ENCODE data around the gene NDUFC1.
"Not testable (repeated sequence)": the region's sequence is repeated elsewhere in the genome, so short reads cannot be mapped to it uniquely, and the experiment has no call there.

NDUFC1 gene

DNA sequence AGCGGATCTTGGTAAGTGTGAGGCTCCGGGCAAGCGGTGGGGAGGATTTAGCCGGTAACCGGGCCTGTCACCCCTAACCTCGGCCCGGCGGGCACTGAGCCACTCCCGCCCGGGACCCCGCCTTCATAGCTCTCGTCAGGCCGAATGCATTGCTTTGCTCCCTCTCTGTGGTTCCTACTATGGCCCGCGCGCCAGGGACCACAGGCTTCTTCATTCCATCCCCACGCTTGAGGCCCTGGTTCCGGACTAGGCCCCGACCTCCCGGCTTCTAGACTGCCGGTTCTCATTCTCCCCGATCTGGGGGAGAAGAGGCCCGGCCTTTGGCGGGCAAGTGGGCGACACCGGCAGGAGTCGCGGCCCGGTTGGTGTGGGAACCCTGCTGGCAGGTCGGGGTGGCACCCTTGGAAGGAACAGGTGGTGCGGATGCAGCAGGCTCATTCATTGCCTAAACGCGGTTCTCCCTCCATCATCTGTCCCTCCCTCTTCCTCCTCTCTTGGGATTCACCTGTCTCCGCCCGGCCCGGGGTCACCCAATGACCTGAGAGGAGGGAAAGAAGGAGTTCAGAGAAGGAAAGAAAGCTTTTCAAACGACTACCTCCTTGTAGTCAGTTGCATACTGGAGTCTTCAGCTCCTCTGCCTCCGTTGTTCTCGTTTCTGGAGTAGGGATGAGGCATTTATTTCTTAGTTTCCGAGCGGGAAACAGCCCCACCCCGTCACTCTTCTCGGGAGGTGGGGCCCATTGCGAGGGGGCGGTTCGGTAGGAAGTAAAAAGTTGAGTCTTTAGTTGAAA is at the start of gene NDUFC1:
Gene NDUFC1 (minus strand): TSS at position 657 of the 791 bp plus-strand sequence. CDS start 6,679 bp downstream, outside the sequence.
- peak; percentile 61 for DNase-seq

GRCh38 chr4:139337612-139338011 is 35.3 kb upstream of the NDUFC1 start:
- DNase-seq, result no peak

DNA sequence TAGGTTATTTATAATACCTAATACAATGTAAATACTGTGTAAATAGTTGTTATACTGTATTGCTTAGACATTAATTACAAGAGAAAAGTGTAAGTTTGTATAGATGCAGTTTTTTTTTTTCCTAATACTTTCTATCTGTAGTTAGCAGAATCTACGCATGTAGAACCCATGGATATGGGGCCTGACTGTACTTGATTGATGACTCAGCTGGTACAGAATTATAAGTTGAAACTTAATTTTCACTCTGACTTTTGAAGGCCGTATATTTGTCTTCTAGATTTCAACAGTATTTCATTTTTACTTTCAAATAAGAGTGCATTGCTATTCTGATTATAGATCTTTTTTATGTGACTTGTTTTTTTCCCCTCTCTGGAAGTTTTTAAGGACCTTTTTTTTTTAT is 30.8 kb upstream of the NDUFC1 start:
- no peak for DNase-seq

DNA sequence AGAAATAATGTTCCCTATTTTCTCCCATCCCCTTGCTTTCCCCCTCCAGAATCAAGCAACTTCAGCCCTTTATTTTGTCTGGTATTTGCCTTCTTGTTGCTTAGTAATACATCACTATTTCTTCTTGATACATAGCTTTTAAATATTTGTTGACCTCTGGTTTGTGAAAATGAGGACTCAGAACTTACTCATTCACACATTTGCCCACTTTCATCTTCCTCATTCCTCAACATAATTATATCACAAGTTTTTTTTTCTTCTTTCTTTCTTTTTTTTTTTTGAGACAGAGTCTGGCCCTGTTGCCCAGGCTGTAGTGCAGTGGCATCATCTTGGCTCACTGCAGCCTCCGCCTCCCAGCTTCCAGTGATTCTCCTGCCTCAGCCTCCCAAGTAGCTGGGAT is 28.9 kb upstream of the NDUFC1 start:
- DNase-seq, result peak; percentile 20

- DNase-seq, result no peak
Observed at GRCh38 chr4:139330283-139330682, 28.0 kb upstream of the NDUFC1 start.

- no peak for DNase-seq
Observed at GRCh38 chr4:139329665-139330200, 27.5 kb upstream of the NDUFC1 start.

DNA sequence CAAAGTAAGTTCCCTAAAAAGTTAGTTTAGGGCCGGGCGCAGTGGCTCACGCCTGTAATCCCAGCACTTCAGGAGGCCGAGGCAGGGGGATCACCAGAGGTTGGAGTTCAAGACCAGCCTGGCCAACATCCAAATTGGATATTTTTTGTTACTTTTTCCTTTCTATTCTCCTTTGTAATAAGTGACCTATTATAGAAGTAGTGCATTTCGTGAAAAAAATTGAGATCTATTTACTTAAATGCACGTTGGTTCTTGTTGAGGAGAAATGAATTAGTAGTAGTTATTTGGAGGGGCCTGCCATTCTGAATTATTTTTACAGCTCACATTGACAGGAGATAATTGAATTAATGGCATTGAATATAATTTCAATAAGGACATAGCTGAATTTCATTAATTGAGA is 22.3 kb upstream of the NDUFC1 start:
- DNase-seq, result no peak

DNA sequence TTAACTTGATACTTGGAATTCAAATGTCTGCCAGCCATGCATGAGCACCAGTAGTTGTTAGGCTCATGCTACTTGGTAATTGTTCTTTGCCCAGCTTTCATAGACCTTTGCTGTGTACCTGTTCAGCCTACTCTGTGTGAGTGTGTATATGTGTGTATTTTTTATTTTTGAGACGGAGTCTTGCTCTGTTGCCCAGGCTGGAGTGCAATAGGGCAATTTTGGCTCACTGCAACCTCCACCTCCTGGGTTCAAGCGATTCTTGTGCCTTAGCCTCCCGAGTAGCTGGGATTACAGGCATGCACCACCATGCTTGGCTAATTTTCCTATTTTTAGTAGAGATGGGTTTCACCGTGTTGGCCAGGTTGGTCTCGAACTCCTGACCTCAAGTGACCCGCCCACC is 20.3 kb upstream of the NDUFC1 start:
- DNase-seq, result not testable (repeated sequence)

DNA sequence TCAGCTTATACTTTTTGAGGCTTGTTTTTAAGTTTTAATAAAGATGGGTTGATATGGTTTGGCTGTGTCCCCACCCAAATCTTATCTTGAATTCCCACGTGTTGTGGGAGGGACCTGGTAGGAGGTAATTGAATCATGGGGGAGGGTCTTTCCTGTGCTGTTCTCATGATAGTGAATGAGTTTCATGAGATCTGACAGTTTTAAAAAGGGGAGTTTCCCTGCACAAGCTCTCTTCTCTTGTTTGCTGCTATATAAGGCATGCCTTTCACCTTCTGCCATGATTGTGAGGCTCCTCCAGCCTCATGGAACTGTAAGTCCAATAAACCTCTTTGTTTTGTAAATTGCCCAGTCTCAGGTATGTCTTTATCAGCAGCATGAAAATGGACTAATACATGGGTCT is 19.8 kb upstream of the NDUFC1 start:
- DNase-seq, result not testable (repeated sequence)

- no peak for DNase-seq
Observed at GRCh38 chr4:139319571-139319970, 17.3 kb upstream of the NDUFC1 start.

- no peak for DNase-seq
Observed at GRCh38 chr4:139317635-139318034, 15.4 kb upstream of the NDUFC1 start.

GRCh38 chr4:139316733-139317132 is 14.5 kb upstream of the NDUFC1 start:
- DNase-seq, result no peak

DNA sequence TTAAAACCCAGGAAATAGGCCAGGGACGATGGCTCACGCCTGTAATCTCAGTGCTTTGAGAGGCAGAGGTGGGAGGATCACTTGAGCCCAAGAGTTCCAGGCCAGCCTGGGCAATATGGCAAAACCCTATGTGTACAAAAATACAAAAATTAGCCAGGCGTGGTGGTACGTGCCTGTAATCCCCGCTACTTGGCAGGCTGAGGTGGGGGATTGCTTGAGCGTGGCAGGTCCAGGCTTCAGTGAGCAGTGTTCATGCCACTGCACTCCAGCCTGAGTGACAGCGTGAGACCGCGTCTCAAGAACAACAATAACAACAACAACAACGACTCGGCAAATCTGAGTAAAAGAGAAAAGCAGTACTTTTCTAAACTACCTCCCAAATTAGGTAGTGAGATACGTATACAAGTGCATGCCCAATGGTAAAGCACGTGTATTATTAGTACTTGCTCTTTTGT is 13.0 kb upstream of the NDUFC1 start:
- DNase-seq, result no peak

GRCh38 chr4:139314047-139314800 is 11.9 kb upstream of the NDUFC1 start:
- DNase-seq, result no peak

GRCh38 chr4:139313414-139313813 is 11.1 kb upstream of the NDUFC1 start:
- DNase-seq, result not testable (repeated sequence)

DNA sequence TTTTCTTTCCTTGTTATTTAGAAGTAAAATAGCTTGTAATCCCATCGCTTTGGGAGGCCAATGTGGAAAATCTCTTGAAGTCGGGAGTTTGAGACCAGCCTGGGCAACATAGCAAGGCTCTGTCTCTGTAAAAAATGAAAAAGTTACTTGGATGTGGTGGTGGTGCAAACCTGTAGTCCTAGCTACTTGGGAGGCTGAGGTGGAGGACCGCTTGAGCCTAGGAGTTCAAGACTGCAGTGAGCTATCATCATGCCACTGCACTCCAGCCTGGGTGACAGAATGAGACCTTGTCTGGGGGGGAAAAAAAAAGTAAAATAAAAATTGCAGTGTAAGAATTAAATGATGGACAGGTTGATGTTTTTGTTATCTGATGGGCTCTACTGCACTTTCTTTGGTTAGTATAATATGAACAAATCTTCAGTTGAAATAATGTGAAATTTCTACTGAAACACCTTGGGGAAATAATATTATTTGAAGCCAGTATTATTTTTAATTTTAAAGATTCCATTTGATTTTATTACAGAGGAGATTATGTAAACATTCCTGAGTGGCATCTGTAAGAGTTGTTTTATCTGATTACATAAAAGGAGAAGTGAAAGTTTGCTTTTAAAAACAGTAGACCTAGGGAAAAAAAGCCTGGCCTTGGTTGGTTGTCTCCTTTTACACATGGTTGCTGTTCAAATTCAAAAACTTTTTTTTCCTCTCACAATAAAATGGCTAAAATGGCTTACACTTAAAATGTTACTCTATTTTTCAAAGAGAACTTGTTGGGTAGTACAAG is 10.5 kb upstream of the NDUFC1 start:
- DNase-seq, result no peak

- no peak for DNase-seq
Observed at GRCh38 chr4:139311909-139312308, 9.6 kb upstream of the NDUFC1 start.

GRCh38 chr4:139304920-139305319 is 2.6 kb upstream of the NDUFC1 start:
- no peak for DNase-seq

DNA sequence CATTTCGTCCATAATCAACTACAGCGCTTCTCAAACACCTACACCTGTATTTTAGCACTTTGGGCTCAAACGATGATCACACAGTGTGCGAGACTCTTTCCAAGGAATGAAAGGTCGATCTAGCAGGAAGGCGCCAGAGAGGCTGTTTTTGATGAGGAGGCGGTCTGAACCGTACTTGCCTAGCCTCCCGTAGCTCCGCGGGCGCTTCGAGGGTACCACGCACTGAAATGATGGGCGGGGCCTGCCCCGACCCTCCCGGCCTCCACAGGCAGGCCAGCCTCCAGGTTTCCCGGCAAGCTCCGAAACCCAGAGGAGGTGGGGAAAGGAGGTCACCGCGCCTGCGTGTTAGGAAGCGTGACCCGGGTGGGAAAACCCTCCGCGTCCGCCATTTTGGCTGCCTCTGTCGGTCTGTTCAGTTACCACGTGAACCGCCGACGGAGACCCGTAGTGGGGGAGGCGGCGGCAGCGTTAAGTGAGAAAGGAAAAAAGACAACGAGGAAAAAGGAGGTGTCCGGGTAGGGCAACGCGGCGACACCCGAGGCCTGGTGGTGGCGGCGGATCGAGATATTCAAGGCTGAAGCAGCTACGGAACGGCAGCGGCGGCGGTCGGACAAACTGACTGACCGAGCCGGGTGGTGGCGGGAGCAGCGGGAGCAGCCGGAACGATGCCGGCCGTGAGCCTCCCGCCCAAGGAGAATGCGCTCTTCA is 1.0 kb downstream of the NDUFC1 start, which contains the start of gene NAA15:
Gene NAA15 (plus strand): TSS at position 393 of the 708 bp plus-strand sequence. CDS start 273 bp downstream, at position 666.
- DNase-seq, result peak; percentile 98

GRCh38 chr4:139300431-139301112 is 1.7 kb downstream of the NDUFC1 start:
- peak; percentile 70 for DNase-seq

GRCh38 chr4:139299536-139299935 is 2.7 kb downstream of the NDUFC1 start:
- peak; percentile 34 for DNase-seq

DNA sequence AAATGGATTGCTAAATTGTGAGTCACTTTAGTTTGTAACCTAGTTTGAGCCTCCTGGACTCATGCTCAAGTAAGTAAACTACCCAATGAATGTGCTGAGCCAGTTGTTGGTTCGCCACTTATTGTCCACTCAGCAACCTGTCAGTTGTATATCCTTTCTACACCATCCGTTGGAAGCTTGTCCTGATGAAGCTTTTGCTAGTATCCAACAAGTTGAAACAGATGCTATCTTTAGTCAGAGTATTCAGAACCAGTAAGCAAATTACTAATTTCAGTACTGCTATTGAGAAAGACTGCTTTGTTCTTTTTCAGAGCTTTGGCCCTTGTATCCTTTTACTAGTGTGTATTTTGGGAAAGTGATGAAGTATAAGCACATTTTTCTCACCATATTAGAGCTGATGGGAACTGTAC is 5.3 kb downstream of the NDUFC1 start:
- peak; percentile 44 for DNase-seq
